Measurements from ENCODE around the gene CPEB4.

DNA sequence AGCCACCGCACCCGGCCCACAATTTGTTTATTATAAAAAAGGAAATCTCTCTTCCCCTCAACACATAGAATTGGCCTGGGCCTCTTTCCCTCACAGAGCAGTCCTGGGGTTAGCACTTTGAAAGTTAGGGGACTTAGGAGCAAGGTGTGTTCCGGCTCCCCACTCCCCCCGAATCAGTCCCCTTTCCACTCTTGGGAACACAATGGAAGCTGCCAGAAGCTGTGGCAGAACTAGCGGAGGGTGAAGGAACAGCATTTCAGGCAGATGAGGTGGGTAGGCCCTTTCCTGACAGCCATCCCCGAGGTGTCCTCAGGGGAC is 84.4 kb downstream of the CPEB4 start:
- TF ChIP-seq, protein P1, sequence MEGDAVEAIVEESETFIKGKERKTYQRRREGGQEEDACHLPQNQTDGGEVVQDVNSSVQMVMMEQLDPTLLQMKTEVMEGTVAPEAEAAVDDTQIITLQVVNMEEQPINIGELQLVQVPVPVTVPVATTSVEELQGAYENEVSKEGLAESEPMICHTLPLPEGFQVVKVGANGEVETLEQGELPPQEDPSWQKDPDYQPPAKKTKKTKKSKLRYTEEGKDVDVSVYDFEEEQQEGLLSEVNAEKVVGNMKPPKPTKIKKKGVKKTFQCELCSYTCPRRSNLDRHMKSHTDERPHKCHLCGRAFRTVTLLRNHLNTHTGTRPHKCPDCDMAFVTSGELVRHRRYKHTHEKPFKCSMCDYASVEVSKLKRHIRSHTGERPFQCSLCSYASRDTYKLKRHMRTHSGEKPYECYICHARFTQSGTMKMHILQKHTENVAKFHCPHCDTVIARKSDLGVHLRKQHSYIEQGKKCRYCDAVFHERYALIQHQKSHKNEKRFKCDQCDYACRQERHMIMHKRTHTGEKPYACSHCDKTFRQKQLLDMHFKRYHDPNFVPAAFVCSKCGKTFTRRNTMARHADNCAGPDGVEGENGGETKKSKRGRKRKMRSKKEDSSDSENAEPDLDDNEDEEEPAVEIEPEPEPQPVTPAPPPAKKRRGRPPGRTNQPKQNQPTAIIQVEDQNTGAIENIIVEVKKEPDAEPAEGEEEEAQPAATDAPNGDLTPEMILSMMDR (IDR thresholded peaks at IDR 0.05), result no peak
- no peak for TF ChIP-seq POLR2A (IDR thresholded peaks at IDR 0.05)
- TF ChIP-seq POLR2AphosphoS5 (IDR thresholded peaks at IDR 0.05), result no peak

Measured in prostate gland (tissue), 2 donors.